HG03432 (cell line): ENCODE data around the gene SMARCC1.
"Not testable (repeated sequence)": the region's sequence is repeated elsewhere in the genome, so short reads cannot be mapped to it uniquely, and the experiment has no call there.

Experiments used
- ATAC-seq: cut with Tn5 transposase; IDR thresholded peaks from one replicate; pipeline ENCODE4 v1.9.1; 2021; ENCODE audit warnings: mild to moderate bottlenecking, moderate library complexity; ENCODE audit not compliant: unreplicated experiment

The SMARCC1 gene

GRCh38 chr3:47781685-47782445, at the start of gene SMARCC1:
Gene SMARCC1, minus strand, starts transcription at chr3:47781893. Its CDS starts 96 bp downstream, at chr3:47781797.
- ATAC-seq, result peak; percentile 81

DNA sequence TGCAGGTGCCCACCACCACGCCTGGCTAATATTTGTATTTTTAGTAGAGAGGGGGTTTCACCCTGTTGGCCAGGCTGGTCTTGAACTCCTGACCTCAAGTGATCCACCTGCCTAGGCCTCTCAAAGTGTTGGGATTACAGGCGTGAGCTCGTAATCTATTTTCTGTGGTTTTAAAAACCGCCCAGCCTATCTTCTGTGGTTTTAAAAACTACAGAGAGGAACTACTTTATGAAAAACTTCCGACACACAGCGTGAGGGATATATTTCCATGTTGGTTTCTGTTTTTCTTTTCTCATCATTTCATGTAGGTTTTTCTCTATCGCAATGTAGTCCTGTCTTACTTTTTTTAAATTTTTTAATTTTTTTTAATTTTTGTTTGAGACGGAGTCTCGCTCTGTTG, 47.8 kb upstream of the SMARCC1 start:
- ATAC-seq, result not testable (repeated sequence)

GRCh38 chr3:47825590-47825989, 43.9 kb upstream of the SMARCC1 start:
- no peak for ATAC-seq

DNA sequence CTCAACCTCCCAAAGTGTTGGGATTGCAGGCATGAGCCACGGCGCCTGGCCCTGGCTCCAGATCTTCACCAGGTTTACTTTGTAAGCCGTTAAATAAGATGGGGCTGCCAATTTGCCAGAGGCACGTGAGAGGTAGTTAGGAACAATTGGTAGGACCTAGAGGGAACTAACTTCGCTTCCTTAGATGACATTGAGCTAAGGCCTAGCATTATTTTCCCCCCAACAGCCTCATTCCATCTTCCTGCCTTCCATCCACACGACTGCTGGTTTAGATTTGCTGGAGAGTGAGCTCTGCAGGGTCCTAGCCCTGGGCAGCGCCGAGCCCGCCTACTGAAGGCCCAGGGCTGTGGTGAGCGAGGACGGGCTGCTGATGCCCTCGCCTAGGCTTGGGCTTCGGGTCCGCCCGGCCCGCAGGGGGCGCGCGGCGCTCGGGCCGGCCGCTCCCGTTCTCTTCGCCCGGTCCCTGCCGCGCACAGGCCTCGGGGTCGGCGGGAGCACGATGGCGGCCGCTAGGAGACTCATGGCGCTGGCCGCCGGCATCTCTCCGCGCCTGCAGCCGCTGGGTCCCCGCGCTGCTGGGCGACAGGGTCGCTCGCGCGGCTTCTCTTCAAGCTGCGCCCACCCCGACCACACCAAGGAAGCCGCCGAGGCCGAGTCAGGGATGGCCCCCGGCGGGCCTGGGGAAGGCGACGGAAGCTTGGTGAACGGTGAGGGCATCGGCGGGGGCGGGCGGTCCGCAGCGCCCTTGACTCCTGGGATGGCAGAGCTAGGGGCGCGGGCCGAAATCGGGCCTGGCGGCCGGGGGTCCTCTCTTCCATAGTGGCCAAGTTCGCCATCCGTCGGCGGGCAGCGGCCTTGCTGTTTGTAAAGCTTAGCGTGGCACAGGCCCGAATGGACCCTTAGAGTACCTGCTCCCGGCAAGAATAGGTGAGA, 43.1 kb upstream of the SMARCC1 start:
- peak; percentile 96 for ATAC-seq

GRCh38 chr3:47817609-47818008, 35.9 kb upstream of the SMARCC1 start:
- no peak for ATAC-seq

GRCh38 chr3:47813551-47814177, 32.0 kb upstream of the SMARCC1 start:
- ATAC-seq, result no peak

DNA sequence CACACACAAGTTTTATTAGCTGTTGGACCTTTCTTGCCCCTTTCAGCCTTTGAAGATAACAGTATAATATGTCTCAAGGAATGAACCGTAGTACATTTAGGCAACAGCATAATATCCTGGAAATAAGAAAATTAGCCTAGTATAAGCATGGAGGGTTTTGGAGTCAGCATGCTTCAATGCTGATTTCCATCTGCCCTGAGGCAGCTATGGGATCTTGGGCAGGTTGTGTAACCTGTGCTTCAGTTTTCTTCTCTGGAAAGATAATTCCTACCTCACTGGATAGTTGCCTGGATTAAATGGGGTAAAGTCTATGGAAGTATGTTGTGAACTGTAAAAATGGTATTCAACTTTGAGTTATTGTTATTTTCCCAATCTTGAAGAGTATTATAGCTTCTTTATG, 22.9 kb upstream of the SMARCC1 start:
- no peak for ATAC-seq

DNA sequence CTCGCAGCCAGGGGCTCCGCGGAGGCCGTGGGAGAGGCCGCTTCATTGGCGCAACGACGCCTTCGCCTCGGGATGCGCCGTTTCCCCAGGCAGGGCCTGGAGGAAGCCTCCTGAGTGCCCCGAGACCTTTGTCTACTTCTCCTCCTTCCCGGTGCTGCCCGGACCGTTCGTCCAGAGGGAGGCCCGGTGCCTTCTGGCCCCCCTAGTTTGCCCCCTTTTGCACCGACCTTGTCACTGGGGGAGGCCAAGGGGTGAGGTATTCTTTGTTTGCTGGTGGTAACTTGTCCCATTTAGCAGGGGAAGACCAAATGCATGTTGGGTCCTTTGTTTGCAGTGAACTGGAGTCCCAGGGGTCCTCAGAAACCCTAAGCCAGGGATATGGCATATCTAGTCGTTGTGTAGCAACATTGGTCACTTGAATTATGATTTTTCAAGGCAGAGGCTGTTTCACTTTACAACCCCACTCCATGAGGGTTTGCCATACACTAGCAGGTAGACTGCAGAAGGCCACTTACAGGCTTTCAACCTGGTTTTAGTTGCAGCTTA, 21.9 kb upstream of the SMARCC1 start:
- no peak for ATAC-seq

DNA sequence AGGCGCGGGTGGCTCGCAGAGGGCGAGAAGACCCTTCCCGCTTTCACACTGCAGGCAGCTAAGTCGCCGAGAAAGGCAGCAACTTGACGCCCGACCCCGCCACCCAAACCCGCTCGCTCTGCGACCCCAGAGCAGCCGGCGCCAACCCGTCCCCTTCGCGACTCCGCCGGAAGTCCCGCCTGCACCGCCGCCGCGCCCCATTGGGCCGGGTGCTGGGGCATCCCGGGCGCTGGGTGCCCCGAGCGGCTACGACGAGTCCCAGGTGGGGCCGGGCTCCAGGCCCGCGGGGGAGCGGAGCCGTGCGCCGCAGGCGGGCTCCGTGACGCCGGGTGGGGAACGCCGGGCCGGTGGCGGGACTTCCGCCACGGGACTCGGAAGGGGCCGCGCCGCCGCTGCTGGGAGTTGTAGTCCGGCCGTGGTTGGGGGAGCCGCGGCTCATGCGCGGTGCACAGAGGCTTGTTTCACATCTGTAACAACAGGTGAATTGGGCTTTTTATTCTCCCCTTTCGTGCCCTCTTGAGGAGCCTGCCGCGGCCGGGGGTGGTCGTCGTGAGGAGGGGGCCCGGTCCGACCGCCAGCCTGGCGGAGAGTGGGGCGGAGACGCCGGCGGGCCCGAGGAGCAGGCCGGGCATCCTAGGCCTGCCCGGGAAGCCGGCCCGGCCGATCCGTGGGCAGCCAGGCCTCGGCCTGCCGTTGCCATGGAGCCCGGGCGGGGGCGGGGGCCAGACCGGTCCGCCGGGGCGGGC, 21.2 kb upstream of the SMARCC1 start, which contains the start of gene DHX30:
Gene DHX30, plus strand, starts transcription at position 405 of the 746 bp plus-strand sequence. CDS start 7,546 bp downstream, outside the sequence.
- ATAC-seq, result peak; percentile 89

DNA sequence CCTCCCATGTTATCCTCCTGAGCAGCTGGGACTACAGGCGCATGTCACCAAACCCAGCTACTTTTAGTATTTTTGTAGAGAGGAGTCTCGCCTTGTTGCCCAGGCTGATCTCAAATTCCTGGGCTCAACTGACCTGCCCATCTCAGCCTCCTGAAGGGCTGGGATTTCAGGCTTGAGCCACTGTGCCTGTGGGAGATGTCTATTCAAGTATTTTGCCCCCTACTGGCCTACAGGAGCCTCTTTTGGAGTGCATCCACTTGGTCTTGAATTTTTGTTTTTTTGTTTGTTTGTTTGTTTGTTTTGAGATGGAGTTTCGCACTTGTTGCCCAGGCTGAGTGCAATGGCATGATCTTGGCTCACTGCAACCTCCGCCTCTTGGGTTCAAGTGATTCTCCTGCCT, 18.0 kb upstream of the SMARCC1 start:
- no peak for ATAC-seq

DNA sequence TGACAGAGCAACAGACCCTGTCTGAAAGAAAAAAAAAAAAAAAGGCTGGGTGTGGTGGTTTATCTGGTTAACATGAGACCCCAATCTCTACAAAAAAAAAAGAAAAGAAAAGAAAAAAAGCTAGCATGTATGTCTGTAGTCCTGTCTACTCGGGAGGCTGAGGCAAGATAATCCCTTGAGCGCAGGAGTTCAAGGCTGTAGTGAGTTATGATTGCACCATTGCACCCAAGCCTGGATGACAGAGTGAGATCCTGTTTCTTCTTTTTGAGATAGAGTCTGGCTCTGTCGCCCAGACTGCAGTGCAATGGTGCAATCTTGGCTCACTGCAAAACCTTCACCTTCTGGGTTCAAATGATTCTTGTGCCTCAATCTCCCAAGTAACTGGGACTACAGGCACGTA, 12.9 kb upstream of the SMARCC1 start:
- no peak for ATAC-seq

GRCh38 chr3:47792699-47793098, 11.0 kb upstream of the SMARCC1 start:
- no peak for ATAC-seq

DNA sequence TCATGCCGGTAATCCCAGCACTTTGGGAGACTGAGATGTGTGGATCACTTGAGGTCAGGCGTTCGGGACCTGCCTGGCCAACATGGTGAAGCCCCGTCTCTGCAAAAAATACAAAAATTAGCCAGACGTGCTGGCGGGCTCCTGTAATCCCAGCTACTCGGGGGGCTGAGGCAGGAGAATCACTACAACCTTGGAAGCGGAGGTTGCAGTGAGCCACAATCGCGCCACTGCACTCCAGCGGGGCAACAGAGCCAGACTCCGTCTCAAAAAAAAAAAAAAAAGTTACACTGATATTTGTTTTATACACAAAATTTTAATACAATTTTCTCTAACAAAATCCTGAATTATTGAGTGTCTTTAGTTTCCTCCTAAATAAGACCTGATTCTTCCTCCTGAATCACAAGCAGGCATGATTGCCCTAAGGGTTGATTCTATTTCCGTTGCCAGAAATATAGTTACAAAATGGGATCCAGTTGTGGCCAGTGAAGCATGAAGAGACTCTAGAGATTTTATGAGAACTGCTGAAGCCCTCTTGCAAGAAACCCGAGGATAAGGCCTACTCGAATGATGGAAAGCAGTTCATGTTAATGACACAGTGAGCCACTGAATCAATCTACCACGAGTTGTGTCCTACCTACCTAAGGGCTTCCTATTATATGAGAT, 9.6 kb upstream of the SMARCC1 start:
- ATAC-seq, result no peak

DNA sequence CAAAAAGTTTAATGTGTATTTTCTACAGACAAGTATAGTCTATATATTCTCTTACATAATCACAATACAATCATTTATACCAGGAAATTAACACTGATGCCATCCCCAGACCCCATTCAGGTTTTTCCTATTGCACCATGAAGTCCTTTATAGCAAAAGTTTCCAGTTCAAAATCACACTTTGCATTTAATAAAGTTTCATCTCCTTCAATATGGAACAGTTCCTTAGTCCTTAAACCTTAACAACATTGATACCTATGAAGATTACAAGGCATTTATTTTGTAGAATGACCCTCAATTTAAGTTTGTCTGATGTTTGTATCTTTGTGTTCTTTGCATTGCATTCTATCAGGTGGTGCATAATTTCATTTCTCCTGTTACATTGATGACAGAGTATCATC, 2.0 kb upstream of the SMARCC1 start:
- no peak for ATAC-seq

DNA sequence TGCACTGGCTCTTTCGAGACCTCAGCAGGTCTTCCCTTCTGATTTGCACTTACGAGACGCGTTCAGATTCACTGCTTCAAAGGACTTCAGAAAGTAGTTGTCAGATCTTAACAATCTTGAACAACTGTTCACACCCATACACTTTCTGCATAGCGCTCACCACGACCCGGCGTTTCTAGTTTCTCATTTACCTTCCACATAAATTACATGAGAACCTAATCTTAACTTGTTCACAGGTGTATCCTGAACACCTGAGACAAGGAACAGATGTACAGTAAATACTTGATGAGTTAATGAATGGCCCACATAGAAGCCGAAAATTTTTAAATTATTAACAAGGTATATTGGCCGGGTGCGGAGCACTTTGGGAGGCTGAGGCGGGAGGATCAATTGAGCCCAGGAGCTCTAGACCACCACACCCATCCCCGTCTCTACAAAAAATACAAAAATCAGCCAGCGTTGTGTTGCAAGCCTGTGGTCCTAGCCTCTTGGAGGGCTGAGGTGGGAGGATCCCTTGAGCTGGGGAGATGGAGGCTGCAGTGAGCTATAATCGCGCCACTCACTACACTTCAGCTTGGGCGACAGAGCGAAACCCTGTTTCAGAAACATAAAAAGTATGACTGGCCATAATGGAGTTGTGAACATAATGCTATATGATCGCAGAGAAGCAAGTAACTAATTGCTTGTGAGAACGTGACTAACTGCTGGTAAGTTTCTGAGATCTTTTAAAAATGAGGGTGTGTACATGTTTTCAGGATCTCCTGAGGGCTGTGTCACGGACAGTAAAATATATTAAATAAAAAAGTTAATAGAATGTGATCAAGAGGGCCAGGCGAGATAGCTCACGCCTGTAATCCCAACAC, 984 bp upstream of the SMARCC1 start:
- ATAC-seq, result no peak

DNA sequence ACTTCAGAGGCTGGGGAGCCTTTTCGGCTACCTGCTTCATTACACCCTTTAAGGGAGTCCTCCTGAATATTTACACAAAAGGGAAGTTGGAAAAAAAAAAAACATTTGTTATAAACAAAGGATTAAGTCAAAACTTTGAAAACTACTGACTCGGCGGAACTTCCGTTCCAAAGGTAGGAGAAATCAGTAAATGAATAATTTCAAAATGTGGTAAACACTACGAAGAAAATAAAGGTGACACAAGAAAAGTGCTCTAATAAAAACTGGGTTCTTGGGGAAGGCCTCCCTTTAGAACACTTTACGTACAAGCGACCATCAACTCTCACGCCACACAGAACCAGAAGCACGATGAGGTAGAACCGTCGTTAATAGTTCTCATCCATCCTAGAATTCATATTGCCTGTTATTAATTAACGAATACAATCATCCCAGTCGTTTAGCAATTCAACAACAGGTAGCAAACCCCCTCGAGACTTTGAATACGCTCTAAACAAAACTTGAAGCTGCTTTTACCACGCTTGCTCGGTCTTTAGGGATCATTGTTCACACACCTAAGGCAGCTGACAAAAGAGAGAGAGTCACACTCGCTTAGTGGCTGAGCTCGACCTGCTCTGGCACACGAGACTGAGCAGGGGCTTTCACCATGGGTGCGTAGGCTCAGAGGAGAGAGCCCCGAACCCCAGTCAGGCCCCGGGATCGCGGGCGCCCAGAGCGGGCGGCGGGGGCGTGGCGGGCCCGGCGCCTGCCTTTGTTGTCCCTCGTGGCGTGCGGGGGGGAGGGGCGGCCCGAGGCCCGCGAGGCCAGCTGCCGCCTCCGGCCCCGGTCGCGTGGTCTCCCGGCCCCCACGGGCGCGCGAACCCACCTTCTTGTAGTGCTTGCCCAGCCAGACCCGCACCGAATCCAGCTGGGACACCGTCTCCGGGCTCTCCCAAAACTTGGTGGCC, 680 bp downstream of the SMARCC1 start:
- peak; percentile 44 for ATAC-seq

DNA sequence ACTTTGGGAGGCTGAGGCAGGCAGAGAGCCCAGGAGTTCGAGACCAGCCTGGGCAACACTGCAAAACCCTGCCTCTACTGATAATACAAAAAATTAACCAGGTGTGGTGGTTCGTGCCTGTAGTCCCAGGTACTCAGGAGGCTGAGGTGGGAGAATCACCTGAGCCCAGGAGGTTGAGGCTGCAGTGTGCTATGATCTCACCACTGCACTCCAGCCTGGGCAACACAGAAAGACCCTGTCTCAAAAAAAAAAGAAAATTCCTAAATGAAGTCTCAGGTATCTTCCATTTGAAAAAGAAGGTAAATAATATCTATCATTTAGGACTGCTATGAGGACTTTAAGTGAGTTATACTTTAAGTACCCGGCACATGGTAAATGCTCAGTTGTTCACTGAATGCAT, 2.9 kb downstream of the SMARCC1 start:
- no peak for ATAC-seq

- no peak for ATAC-seq
These were observed 8.9 kb downstream of the SMARCC1 start for GRCh38 chr3:47772788-47773187.
